Activated CD4-positive, alpha-beta T cell treated with anti-CD3 and anti-CD28 coated beads for 1 hour (primary cell): ENCODE measurements around the gene LRRK1.
"Not testable (repeated sequence)": the region's sequence is repeated elsewhere in the genome, so short reads cannot be mapped to it uniquely, and the experiment has no call there.

Source experiments
- DNase-seq: peaks from one replicate; pipeline ENCODE4 v3.0.0-alpha.2; 2020

LRRK1 gene

GRCh38 chr15:101062471-101063171, 143.5 kb downstream of the LRRK1 start:
- DNase-seq: no peak

GRCh38 chr15:101063212-101063611, 144.1 kb downstream of the LRRK1 start:
- no peak for DNase-seq

GRCh38 chr15:101063891-101064794, 145.0 kb downstream of the LRRK1 start:
- no peak for DNase-seq

GRCh38 chr15:101064795-101065569, 145.8 kb downstream of the LRRK1 start:
- no peak for DNase-seq

- DNase-seq: no peak
Measured at GRCh38 chr15:101065570-101066221, 146.5 kb downstream of the LRRK1 start.

GRCh38 chr15:101066501-101067408, 147.6 kb downstream of the LRRK1 start:
- DNase-seq: no peak

- no peak for DNase-seq
Measured at GRCh38 chr15:101067660-101068522, 148.7 kb downstream of the LRRK1 start.

GRCh38 chr15:101068523-101068960, 149.4 kb downstream of the LRRK1 start:
- DNase-seq: no peak

- DNase-seq: no peak
Measured at GRCh38 chr15:101068961-101069653, 149.9 kb downstream of the LRRK1 start.

GRCh38 chr15:101069654-101069973, 150.5 kb downstream of the LRRK1 start:
- DNase-seq: no peak

GRCh38 chr15:101070024-101070423, 150.9 kb downstream of the LRRK1 start:
- DNase-seq: no peak

- DNase-seq: no peak
Measured at GRCh38 chr15:101070502-101071273, 151.5 kb downstream of the LRRK1 start.

GRCh38 chr15:101071651-101072050, 152.5 kb downstream of the LRRK1 start:
- no peak for DNase-seq

GRCh38 chr15:101072235-101072634, 153.1 kb downstream of the LRRK1 start:
- DNase-seq: not testable (repeated sequence)

GRCh38 chr15:101077806-101078668, 158.9 kb downstream of the LRRK1 start:
- not testable (repeated sequence) for DNase-seq

- DNase-seq: no peak
Measured at GRCh38 chr15:101078669-101079323, 159.6 kb downstream of the LRRK1 start.

- DNase-seq: no peak
Measured at GRCh38 chr15:101081900-101082299, 162.7 kb downstream of the LRRK1 start.
